Glomerular visceral epithelial cell (primary cell): ENCODE results near the gene UBR2.
A peak's percentile ranks its signal among the peaks of the same experiment; 100 is the strongest.

Experiments used
- DNase-seq: peaks from one replicate; pipeline ENCODE4 v3.0.0-alpha.2; 2016; ENCODE audit errors: extremely low spot score

UBR2 gene

DNA sequence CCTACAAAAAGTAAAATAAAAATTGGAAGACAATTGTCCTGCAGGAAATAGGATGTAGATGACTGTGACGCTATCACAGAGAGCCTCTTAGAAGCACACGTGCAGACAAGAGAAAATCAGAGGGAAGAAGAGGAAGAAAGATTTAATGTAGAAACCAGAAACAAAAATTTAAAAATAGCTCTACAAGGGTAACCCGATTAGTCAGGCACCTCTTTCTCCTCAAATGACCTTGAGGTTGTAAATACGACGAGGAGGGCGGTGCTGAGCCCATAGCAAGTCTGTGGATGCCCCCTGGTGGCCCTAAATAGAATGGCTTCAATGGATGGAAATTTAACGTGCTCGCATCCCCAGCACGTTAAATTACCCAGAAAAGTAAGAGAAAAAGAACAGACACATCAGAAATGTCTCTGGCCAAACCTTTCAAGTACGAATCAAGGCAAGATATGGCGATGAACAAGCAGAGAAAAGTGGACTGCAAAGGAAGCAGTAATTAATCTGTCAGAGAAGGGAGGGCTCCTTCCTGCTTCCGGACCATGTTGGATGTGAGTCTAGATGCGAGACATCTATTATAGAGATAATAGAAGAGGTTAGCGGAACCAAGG, 162.8 kb downstream of the UBR2 start:
- DNase-seq: peak; percentile 80

DNA sequence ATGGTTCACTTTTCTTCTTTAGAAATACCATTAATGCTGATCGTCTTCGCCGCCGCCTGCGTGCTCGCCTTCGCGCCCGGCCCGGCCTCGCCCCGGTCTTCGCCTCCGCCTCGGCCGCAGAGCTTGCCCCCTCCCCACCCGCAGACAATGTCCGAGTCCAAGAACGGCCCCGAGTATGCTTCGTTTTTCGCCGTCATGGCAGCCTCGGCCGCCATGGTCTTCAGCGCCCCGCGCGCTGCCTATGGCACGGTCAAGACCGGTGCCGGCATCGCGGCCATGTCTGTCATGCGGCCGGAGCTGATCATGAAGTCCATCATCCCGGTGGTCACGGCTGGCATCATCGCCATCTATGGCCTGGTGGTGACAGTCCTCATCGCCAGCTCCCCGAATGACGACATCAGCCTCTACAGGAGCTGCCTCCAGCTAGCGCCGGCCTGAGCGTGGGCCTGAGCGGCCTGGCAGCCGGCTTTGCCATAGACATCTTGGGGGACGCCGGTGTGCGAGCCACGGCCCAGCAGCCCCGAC, 163.3 kb downstream of the UBR2 start:
- DNase-seq: no peak

DNA sequence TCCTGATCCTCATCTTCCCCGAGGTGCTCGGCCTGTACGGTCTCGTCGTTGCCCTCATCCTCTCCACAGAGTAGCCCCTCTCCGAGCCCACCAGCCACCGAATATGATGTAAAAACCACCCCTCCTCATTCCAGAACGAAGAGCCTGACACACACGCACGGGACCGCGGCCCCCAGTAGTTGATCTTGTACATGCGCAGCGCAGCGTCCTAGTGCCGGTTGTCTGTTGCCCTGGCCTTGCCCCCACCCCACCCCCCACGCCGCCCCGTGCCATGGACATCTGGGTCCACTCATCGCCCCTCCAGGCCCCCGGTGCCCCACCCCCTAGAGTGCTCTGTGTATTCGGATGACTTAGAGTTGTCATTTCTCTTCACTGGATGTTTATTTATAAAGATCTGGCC, 163.8 kb downstream of the UBR2 start:
- DNase-seq: no peak

DNA sequence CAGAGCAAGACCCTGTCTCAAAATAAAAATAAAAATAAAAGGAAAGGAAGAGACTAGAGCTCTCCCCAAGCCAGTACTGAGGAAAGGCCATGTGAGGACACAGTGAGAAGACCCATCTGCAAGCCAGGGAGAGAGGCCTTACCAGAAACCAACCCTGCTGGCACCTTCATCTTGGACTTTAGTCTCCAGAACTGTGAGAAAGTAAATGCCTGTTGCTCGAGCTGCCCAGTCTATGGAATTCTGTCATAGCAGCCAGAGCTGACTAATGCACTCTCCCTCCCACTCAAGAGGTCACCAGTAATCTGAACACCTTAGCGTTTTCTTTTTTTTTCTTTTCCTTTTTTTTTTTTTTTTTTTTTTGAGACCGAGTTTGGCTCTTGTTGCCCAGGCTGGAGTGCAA, 165.9 kb downstream of the UBR2 start:
- DNase-seq: peak; percentile 29

DNA sequence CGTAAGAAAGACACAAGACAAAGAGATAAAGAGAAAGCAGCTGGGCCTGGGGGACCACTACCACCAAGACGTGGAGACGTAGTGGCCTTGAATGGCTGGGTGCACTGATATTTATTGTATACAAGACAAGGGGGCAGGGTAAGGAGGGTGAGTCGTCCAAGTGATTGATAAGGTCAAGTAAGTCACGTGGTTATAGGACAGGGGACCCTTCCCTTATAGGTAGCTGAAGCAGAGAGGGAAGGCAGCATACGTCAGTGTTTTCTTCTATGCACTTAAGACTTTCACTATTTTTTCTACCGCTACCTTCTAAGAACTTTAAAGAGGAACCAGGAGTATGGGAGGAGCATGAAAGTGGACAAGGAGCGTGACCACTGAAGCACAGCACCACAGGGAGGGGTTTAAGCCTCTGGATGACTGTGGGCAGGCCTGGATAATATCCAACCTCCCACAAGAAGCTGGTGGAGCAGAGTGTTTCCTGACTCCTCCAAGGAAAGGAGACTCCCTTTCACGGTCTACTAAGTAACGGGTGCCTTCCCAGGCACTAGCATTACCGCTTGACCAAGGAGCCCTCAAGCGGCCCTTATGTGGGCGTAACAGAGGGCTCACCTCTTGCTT, 170.1 kb downstream of the UBR2 start:
- peak; percentile 89 for DNase-seq

DNA sequence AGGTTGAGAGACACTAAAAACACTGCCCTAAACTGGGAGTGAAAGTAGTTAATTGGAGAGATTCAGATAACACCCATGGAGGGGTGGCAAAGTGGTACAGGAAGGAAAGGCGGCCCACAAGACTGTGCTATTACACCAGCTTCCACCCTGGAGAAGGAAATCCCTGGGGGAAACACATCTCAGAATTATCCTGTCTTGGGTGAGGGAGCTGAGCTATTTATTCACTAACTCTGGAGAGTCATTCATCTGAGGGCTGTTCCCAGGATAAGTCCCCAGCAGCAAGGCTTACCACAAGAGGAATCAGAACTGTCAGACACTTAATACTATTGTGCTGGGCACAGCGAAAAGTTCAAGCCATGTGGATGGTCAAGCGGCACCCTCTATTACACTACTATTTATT, 172.1 kb downstream of the UBR2 start:
- peak; percentile 70 for DNase-seq

DNA sequence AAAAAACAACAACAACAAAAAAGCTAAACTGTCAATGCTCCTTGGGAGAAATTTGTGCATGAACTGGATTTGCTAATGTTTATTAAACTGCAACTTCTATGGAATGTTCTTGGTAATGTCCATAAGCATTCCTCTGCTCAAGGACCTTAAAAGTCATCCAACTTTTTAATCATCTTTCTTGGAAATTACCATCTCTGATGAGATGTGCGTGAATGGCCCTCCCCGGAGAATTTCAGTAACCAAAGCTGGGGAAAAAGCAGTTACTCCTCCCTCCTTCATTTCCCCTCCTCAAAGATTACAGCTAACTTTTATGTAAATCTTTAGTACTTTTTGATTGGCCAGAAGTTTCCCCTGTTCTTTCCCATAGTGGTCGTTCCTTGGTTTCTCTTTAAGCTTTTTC, 176.9 kb downstream of the UBR2 start:
- DNase-seq: no peak

DNA sequence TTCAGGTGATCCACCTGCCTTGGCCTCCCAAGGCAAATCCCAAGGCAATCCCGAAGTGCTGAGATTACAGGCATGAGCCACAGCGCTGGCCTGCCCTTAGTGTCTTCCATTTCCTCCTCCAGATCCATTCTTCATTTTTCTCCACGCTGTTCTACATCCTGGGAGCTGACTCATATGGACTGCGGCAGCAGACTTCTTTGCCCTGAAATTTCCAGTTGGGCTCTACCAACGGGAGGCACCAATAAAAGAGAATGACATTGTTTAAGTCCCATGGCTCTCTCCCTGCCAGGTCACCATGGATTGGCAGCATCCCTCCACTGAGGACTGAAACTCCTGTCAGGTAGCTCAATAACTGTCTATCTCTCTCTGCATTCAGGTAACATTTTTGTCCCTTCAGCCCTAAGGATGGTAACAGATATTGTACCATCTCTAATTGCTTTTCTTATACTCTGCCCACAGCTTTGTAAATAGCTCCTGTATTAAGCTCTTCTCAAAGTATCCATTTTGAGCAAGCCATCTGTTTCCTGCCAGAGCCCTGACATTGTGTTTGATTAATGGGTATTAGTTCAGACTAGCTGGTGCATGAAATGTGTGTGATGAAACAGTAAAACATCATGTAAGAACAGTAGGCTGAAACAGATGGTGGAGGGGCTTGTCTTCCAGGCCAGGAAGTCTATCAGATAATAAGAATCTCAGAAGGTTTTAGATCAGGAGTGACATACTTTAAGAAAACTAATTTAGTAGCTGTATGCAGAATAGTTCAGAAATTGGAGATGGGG, 178.5 kb downstream of the UBR2 start:
- peak; percentile 54 for DNase-seq
